K562 (cell line): ENCODE measurements around the gene SIRT4. TPM values are rescaled to one million over a fixed set of nuclear protein-coding genes. Genes with fewer than 3 reads are reported as not detected.

ENCODE experiments used
- AFF1 ChIP-seq, 2 experiments: fragments of 450-650 bp; IDR thresholded peaks; 2 replicates each; pipeline ENCODE4 v1.6.1; 2018; ENCODE audit warnings: mild to moderate bottlenecking in 2 of 2, low read depth in 1 of 2; ENCODE audit not compliant: partially characterized antibody in 2 of 2
- CREM ChIP-seq: IDR thresholded peaks from 2 replicates; pipeline ENCODE4 v1.6.1; 2014; ENCODE audit warnings: antibody characterized with exemption, low read depth
- FOXA3 ChIP-seq, 2 experiments: fragments of 450-650 bp in 1 of 2; sonication (generic) in 1 of 2; formaldehyde crosslinking; IDR thresholded peaks in 1 of 2; conservative IDR thresholded peaks in 1 of 2; 2 replicates each; pipeline versions ENCODE4 v1.4.0 to v1.8.0; 2020 to 2022; ENCODE audit warnings: mild to moderate bottlenecking in 2 of 2, missing genetic modification reagents in 1 of 2
- MAFF ChIP-seq: IDR thresholded peaks from 2 replicates; pipeline ENCODE4 v1.6.1; 2012; ENCODE audit warnings: low read length, improper control_type of control experiment
- NFYB ChIP-seq: IDR thresholded peaks from 2 replicates; pipeline ENCODE4 v1.6.1; 2011; ENCODE audit warnings: mild to moderate bottlenecking, moderate library complexity; ENCODE audit not compliant: insufficient read length; ENCODE audit errors: extremely low read depth
- NR2C1 ChIP-seq, 2 experiments: fragments of 450-650 bp; IDR thresholded peaks; 2 replicates each; pipeline ENCODE4 v1.6.1; 2017; ENCODE audit warnings: mild to moderate bottlenecking in 2 of 2, antibody characterized with exemption in 1 of 2, inconsistent platforms in 1 of 2, missing compliant biosample characterization in 1 of 2, missing genetic modification characterization in 1 of 2
- USF1 ChIP-seq: sonication (generic); formaldehyde crosslinking; IDR thresholded peaks from 2 replicates; pipeline ENCODE4 v1.9.0; 2022; ENCODE audit warnings: mild to moderate bottlenecking, missing genetic modification reagents
- ZBTB7A ChIP-seq: IDR thresholded peaks from 2 replicates; pipeline ENCODE4 v1.6.1; 2011; ENCODE audit warnings: low read depth, mild to moderate bottlenecking, low read length, moderate library complexity, borderline replicate concordance; ENCODE audit not compliant: control insufficient read depth
- ZNF316 ChIP-seq: fragments of 450-650 bp; IDR thresholded peaks from 2 replicates; pipeline ENCODE4 v1.6.1; 2016
- polyA plus RNA-seq, 8 experiments: library from polyadenylated mRNA; depleted of rRNA in 4 of 8; stranded (reverse) in 5 of 8; unstranded in 3 of 8; fragments of >200 nt; fragmentation: Nextera tagmentation in 2 of 8; fragmentation: Illumina TruSeq in 1 of 8; extraction: Ambion mirVana in 2 of 8; extraction: Trizol in 1 of 8; gene quantifications; 2 replicates each; pipeline versions ENCODE4 v1.2.1 to v1.2.3, GENCODE V29; 2011 to 2014; ENCODE audit warnings: inconsistent platforms in 1 of 8, missing spikeins in 1 of 8
- total RNA-seq, 7 experiments: library from RNA; depleted of rRNA in 6 of 7; stranded (reverse); fragments of >200 nt in 6 of 7; fragmentation: Illumina TruSeq in 2 of 7; extraction: Trizol in 2 of 7; gene quantifications; 2 replicates each; pipeline versions ENCODE4 v1.2.1 to v1.2.3, GENCODE V29; 2011 to 2021; ENCODE audit warnings: low replicate concordance in 1 of 7
- TF ChIP-seq, protein P1 (sequence below), 2 experiments: fragments of 450-650 bp; formaldehyde crosslinking in 1 of 2; IDR thresholded peaks; 2 replicates each; pipeline versions ENCODE4 v1.4.0 to v1.6.1; 2014 to 2020; ENCODE audit warnings: mild to moderate bottlenecking in 2 of 2, borderline replicate concordance in 1 of 2, low read depth in 1 of 2

SIRT4 gene
- total and polyA plus RNA-seq, 9 of the 15 experiments (the other 6 are each of a cell fraction or from before 2014, with no cell fraction given) = 0.86 to 5.2 (median 2.4) TPM

GRCh38 chr12:120317224-120318105 is 15.3 kb downstream of the SIRT4 start (continued):
- TF ChIP-seq, protein P1, sequence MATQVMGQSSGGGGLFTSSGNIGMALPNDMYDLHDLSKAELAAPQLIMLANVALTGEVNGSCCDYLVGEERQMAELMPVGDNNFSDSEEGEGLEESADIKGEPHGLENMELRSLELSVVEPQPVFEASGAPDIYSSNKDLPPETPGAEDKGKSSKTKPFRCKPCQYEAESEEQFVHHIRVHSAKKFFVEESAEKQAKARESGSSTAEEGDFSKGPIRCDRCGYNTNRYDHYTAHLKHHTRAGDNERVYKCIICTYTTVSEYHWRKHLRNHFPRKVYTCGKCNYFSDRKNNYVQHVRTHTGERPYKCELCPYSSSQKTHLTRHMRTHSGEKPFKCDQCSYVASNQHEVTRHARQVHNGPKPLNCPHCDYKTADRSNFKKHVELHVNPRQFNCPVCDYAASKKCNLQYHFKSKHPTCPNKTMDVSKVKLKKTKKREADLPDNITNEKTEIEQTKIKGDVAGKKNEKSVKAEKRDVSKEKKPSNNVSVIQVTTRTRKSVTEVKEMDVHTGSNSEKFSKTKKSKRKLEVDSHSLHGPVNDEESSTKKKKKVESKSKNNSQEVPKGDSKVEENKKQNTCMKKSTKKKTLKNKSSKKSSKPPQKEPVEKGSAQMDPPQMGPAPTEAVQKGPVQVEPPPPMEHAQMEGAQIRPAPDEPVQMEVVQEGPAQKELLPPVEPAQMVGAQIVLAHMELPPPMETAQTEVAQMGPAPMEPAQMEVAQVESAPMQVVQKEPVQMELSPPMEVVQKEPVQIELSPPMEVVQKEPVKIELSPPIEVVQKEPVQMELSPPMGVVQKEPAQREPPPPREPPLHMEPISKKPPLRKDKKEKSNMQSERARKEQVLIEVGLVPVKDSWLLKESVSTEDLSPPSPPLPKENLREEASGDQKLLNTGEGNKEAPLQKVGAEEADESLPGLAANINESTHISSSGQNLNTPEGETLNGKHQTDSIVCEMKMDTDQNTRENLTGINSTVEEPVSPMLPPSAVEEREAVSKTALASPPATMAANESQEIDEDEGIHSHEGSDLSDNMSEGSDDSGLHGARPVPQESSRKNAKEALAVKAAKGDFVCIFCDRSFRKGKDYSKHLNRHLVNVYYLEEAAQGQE (IDR thresholded peaks at IDR 0.05; ENCODE audit: borderline replicate concordance) = peak; percentile 97
- TF ChIP-seq, protein P1 (CRISPR knock-in tag; IDR thresholded peaks at IDR 0.05; ENCODE audit: low read depth) = no peak
- peak; percentile 81 for TF ChIP-seq NFYB
- peak; percentile 79 for TF ChIP-seq NR2C1 (IDR thresholded peaks at IDR 0.05)
- no peak for TF ChIP-seq NR2C1 (tag; IDR thresholded peaks at IDR 0.05)
- peak in 1 of 2 experiments; percentile 78 for TF ChIP-seq AFF1 (IDR thresholded peaks at IDR 0.05; ENCODE audit: low read depth in 1 of 2, partially characterized antibody in 2 of 2)
- TF ChIP-seq ZBTB7A = 0 out of 2 replicates have a peak, but pooled peaks have one; percentile 49
- no peak for TF ChIP-seq MAFF
- peak; percentile 2; the same call in 1 of the 2 replicates for TF ChIP-seq ZNF316
- TF ChIP-seq USF1 (CRISPR knock-in tag) = peak; percentile 100
- TF ChIP-seq CREM = peak; percentile 74
- TF ChIP-seq FOXA3 (CRISPR knock-in tag; conservative IDR thresholded peaks at IDR 0.05 in 1 of 2, IDR thresholded peaks at IDR 0.05 in 1 of 2) = peak; percentile 95 to 99
